Right ventricle myocardium inferior (tissue), 1 donor: ENCODE data around the gene NTN3. TPM values are rescaled to one million over a fixed set of nuclear protein-coding genes. Genes with fewer than 3 reads are reported as not detected.

ENCODE experiments used
- ATAC-seq: fragments of 200-7000 bp; cut with Tn5 transposase; one replicate; pipeline ENCODE4 v1.9.1; 2020; ENCODE audit warnings: mild to moderate bottlenecking, moderate library complexity
- DNase-seq: peaks from one replicate; pipeline ENCODE4 v3.0.0; 2021; ENCODE audit errors: missing footprints
- intact Hi-C: fragments of 100-400 bp; cut with DNase I; formaldehyde crosslinking; loops from one replicate; pipeline ENCODE4 v1.11.0; 2022
- total RNA-seq: library from RNA; stranded (reverse); fragmentation: NEBNext Ultra II Directional; extraction: Animal tissue kit (Norgen Biotek cat#: 25700); gene quantifications from one replicate; pipeline ENCODE4 v1.2.1, GENCODE V29; 2021
- donor health status: DM: no; HTN: yes; CAD: no; lungs with severe emphysema.

NTN3 gene
- total RNA-seq, 1 donor from 2014 or later: 0.19 TPM

DNA sequence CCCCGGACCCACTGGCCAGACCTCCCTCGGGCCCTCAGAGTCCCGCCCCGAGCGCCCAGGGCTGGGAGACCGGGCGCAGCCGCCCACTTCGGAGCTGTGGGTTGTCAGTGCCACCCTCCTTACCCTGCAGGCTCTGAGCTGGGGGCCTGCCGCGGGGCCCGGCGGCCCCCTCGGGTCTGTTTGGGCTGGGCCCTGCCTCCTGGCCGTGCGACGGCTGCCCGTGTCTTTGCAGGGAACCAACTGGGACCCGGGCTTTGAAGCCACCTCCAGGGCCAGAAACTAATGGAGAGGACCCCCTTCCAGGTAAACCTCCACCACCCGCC lies 10.7 kb upstream of the NTN3 start:
- DNase-seq: no peak

DNA sequence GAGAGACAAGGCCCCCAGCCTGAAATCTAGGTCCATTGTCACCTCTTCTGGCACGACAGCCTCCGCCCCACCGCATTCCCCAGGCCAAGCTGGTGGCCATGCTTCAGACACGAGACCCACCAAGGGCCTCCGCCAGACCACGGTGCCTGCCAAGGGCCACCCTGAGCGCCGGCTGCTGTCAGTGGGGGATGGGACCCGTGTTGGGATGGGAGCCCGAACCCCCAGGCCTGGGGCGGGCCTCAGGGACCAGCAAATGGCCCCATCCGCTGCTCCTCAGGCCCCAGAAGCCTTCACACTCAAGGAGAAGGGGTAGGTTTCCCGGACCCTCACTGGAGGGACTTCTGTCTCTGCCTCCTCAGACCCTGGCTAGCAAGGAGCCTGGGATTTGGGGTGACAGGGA lies 10.2 kb upstream of the NTN3 start:
- intact Hi-C loops: loop anchor here (5.0 kb wide), 1 partner anchor 36 kb away; no protein-coding TSS in a partner anchor
- DNase-seq (no peak), ATAC-seq (no peak)

More for the DNA sequence above, 10.7 kb upstream of the NTN3 start:
- no peak for ATAC-seq
- intact Hi-C loops: loop anchor here (5.0 kb wide), 1 partner anchor 37 kb away; no protein-coding TSS in a partner anchor

- DNase-seq: no peak
Observed at GRCh38 chr16:2462031-2462866, 8.8 kb upstream of the NTN3 start.

DNA sequence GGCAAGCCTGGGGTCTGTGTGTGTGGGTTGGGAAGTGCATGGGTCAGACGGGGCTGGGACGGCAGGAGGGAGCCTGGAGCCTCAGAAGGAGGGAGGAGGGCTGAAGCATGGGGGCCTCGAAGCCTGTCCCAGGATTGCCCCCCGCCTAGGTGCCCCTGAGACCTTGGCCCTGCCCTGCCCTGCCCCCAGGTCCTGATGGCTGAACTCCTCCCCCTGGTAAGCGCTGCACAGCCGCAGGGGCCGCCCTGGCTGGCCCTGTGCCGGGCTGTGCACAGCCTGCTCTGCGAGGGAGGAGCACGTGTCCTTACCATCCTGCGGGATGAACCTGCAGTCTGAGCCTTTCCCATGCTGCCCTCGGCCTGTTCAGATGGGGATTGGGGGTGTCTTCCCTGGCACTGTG lies 6.8 kb upstream of the NTN3 start:
- ATAC-seq (no peak), DNase-seq (no peak)
- intact Hi-C loops: loop anchor here (5.0 kb wide), 1 partner anchor 33 kb away; no protein-coding TSS in a partner anchor

More at GRCh38 chr16:2462031-2462866, 8.8 kb upstream of the NTN3 start:
- ATAC-seq: no peak
- intact Hi-C loops: loop anchor here (5.0 kb wide), 1 partner anchor 35 kb away; no protein-coding TSS in a partner anchor

- intact Hi-C loops: no loop called here
- ATAC-seq (no peak), DNase-seq (no peak)
Observed at GRCh38 chr16:2465653-2466415, 5.3 kb upstream of the NTN3 start.

GRCh38 chr16:2466667-2467527 lies 4.2 kb upstream of the NTN3 start:
- intact Hi-C loops: no loop called here
- DNase-seq (no peak), ATAC-seq (no peak)

DNA sequence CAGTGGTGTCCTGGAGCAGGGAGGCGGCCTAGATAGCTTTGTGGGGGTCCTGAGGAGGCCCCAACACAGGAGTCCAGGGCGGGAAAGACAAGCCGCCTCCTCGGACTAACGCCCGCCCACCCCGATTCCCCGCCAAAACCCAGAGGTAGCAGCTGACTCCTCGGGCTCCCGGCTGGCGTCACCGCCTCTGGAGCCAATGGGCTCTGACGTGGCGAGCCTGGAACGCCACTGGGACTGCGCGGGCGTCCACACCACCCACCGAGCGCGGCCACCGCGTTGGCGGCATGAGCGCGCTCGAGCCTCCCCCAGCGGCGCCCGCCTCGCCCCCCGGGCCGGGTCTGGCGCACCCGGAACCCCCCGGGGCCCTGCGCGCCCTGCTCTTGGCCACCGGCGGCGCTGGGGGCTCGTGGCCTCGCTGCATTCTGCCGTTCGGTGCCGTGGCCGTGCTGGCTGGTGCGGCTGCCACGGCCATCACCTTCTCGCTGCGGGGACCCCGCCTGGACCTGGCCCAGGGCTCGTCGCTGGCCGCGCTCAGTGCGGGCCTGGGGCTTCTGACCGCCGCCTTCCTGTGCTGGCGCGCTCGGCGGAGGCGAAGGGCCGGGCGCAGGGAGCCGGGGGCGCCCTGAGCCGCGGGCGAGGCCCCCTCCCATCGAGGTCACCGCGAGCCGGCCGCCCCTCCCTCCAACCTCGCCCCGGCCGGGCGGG lies 3.4 kb upstream of the NTN3 start:
- intact Hi-C loops: no loop called here
- ATAC-seq (peak; percentile 85), DNase-seq (peak; percentile 88)

- ATAC-seq: no peak
- intact Hi-C loops: no loop called here
- DNase-seq: no peak
Observed at GRCh38 chr16:2468233-2468724, 2.8 kb upstream of the NTN3 start.

DNA sequence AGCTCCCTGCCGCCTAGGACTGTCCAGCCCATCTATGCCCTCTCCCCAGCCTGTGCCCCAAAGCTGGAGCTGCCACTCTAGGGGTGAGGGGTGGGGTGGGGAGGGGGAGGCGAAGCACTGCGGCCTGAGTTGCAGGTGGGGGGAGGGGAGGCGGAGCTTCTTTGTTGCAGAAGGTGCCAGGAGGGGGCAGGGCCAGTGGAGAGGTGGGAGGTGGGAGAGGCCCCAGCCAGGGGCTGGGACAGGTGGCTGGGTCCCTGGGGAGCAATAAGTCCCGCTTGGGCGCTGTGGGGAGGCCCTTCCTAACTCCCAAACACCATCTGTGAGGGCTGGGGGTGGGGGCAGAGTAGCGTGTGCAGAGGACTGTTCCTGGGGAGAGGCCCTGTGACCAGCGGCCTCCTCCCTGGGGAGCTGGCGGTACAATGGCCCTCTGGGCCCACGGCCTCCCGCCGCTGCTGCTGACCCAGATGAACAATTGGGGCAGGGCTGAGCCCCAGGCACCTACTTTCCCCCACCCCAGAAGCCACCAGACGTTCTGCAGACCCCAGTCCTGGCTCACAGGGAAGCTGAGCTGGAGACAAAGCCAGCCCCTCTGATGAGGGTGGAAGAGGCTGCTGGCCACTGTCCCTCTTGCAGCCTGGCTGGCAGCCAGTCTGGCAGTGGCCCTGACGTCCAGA lies 2.2 kb upstream of the NTN3 start:
- DNase-seq: no peak
- intact Hi-C loops: no loop called here
- ATAC-seq: no peak

- intact Hi-C loops: no loop called here
- DNase-seq: no peak
- ATAC-seq: no peak
Observed at GRCh38 chr16:2469399-2470233, 1.5 kb upstream of the NTN3 start.

DNA sequence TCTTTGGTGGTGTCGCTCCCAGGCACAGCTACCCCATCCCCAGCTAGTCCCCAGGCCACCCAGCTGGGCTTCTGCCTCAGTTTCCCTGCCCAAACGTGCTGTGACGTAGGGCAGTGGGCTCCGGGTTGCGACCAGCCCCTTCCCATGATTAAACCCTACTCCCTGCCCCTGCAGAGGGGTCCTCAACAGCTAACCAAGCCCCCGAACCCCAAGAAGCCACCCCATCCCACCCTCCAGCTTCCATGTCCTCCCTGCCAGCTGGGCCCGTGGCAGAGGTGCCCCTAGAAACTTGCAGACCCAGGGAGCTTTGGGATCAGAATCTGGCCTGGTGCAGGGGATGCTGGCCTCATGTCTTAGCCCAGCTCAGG lies 879 bp upstream of the NTN3 start:
- intact Hi-C loops: no loop called here

DNA sequence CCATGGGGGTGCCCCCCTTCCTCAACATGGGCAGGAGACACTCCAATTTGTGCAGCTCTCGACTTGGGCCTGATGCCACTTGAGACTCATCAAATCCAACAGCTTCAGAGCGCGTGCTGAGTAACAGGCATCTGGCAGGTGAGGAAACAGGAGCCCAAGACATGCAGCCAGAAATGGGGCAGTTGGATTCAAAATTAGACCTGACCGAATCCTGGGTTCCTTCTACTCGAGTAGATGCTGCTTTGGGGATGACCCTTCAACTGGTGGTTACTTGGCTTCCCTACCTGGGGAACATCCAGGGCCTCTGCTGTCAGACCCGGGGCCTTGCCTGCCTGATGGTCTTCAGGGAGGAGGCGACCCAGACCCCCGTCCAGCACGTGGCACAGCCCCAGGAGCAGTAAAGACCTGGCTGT lies 488 bp upstream of the NTN3 start:
- ATAC-seq (no peak), DNase-seq (no peak)
- intact Hi-C loops: no loop called here

More for the DNA sequence above, 879 bp upstream of the NTN3 start:
- DNase-seq: no peak
- ATAC-seq: no peak

DNA sequence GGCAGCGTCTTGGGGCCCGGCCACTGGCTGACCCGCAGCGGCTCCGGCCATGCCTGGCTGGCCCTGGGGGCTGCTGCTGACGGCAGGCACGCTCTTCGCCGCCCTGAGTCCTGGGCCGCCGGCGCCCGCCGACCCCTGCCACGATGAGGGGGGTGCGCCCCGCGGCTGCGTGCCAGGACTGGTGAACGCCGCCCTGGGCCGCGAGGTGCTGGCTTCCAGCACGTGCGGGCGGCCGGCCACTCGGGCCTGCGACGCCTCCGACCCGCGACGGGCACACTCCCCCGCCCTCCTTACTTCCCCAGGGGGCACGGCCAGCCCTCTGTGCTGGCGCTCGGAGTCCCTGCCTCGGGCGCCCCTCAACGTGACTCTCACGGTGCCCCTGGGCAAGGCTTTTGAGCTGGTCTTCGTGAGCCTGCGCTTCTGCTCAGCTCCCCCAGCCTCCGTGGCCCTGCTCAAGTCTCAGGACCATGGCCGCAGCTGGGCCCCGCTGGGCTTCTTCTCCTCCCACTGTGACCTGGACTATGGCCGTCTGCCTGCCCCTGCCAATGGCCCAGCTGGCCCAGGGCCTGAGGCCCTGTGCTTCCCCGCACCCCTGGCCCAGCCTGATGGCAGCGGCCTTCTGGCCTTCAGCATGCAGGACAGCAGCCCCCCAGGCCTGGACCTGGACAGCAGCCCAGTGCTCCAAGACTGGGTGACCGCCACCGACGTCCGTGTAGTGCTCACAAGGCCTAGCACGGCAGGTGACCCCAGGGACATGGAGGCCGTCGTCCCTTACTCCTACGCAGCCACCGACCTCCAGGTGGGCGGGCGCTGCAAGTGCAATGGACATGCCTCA lies 773 bp downstream of the NTN3 start:
- intact Hi-C loops: no loop called here
- ATAC-seq: no peak
- DNase-seq: no peak

DNA sequence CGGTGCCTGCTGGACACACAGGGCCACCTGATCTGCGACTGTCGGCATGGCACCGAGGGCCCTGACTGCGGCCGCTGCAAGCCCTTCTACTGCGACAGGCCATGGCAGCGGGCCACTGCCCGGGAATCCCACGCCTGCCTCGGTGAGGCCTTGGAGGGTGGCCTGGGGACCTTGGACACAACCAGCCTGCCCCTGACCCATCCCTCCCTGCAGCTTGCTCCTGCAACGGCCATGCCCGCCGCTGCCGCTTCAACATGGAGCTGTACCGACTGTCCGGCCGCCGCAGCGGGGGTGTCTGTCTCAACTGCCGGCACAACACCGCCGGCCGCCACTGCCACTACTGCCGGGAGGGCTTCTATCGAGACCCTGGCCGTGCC lies 1.4 kb downstream of the NTN3 start:
- DNase-seq (no peak), ATAC-seq (no peak)
- intact Hi-C loops: no loop called here

- no peak for ATAC-seq
- intact Hi-C loops: no loop called here
- DNase-seq: no peak
Observed at GRCh38 chr16:2472885-2473445, 1.9 kb downstream of the NTN3 start.

GRCh38 chr16:2473446-2473926 lies 2.4 kb downstream of the NTN3 start:
- intact Hi-C loops: no loop called here
- ATAC-seq: no peak
- no peak for DNase-seq
